Glutamatergic neuron (in vitro differentiated cells): ENCODE data around the gene SCN8A. TPM values are rescaled to one million over a fixed set of nuclear protein-coding genes. Genes with fewer than 3 reads are reported as not detected.

Source experiments
- DNase-seq: peaks from one replicate; pipeline ENCODE4 v3.0.0; 2022
- H3K27ac Mint-ChIP-seq: one replicate; pipeline ENCODE4 v1.8.0; 2020; ENCODE audit warnings: mild to moderate bottlenecking, mixed read lengths, inconsistent platforms; ENCODE audit not compliant: unreplicated experiment
- H3K27me3 Mint-ChIP-seq: one replicate; pipeline ENCODE4 v1.8.0; 2020; ENCODE audit warnings: mild to moderate bottlenecking, moderate library complexity, mixed read lengths, inconsistent platforms; ENCODE audit not compliant: unreplicated experiment
- H3K36me3 Mint-ChIP-seq: one replicate; pipeline ENCODE4 v1.8.0; 2020; ENCODE audit warnings: mild to moderate bottlenecking, mixed read lengths, inconsistent platforms; ENCODE audit not compliant: unreplicated experiment
- H3K4me1 Mint-ChIP-seq: one replicate; pipeline ENCODE4 v1.8.0; 2020; ENCODE audit warnings: mild to moderate bottlenecking, low read depth, mixed read lengths, inconsistent platforms; ENCODE audit not compliant: unreplicated experiment
- H3K4me3 Mint-ChIP-seq: one replicate; pipeline ENCODE4 v1.8.0; 2020; ENCODE audit warnings: mild to moderate bottlenecking, mixed read lengths, inconsistent platforms; ENCODE audit not compliant: unreplicated experiment
- H3K9me3 Mint-ChIP-seq: one replicate; pipeline ENCODE4 v1.8.0; 2020; ENCODE audit warnings: mild to moderate bottlenecking, moderate library complexity, mixed read lengths, inconsistent platforms; ENCODE audit not compliant: unreplicated experiment
- total RNA-seq: library from RNA; stranded (reverse); fragmentation: NEBNext Ultra II Directional; extraction: Animal tissue kit (Norgen Biotek cat#: 25700); gene quantifications from one replicate; pipeline ENCODE4 v1.2.1, GENCODE V29; 2021; ENCODE audit not compliant: unreplicated experiment
- TF ChIP-seq, protein P1 (sequence below): fragments of 200-600 bp; sonication (generic); IDR thresholded peaks from one replicate; pipeline ENCODE4 v1.5.0; 2021; ENCODE audit not compliant: partially characterized antibody, unreplicated experiment

The SCN8A gene
- total RNA-seq, 1 donor from 2014 or later: 47.6 TPM

DNA sequence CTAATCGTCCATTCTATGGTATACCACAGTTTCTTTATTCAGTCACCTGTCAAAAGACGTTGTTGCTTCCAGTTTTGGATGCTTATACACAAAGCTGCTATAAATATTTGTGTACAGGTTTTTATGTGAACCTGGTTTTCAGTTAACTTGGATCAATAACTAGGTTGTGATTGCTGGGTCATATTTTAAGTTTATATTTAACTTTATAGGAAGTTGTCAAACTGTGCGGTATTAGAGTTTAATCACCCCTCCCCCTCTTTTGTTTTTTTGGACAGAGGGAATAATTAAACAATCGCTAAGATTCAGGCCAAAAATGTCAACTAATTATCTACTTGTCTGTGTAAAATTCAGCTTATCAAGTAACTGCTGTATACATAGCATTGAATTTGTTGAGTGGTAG is 34.3 kb downstream of the SCN8A start:
- Mint-ChIP-seq H3K4me1 (peaks cover 25% of the 10 kb centered on the region), H3K4me3 (no peak overlapping the region), H3K9me3 (peaks cover 5% of the 10 kb centered on the region), H3K36me3 (no peaks in the 10 kb centered on the region), H3K27ac (no peak overlapping the region), H3K27me3 (no peaks in the 10 kb centered on the region)
- TF ChIP-seq, protein P1, sequence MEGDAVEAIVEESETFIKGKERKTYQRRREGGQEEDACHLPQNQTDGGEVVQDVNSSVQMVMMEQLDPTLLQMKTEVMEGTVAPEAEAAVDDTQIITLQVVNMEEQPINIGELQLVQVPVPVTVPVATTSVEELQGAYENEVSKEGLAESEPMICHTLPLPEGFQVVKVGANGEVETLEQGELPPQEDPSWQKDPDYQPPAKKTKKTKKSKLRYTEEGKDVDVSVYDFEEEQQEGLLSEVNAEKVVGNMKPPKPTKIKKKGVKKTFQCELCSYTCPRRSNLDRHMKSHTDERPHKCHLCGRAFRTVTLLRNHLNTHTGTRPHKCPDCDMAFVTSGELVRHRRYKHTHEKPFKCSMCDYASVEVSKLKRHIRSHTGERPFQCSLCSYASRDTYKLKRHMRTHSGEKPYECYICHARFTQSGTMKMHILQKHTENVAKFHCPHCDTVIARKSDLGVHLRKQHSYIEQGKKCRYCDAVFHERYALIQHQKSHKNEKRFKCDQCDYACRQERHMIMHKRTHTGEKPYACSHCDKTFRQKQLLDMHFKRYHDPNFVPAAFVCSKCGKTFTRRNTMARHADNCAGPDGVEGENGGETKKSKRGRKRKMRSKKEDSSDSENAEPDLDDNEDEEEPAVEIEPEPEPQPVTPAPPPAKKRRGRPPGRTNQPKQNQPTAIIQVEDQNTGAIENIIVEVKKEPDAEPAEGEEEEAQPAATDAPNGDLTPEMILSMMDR: no peak
- no peak for DNase-seq

DNA sequence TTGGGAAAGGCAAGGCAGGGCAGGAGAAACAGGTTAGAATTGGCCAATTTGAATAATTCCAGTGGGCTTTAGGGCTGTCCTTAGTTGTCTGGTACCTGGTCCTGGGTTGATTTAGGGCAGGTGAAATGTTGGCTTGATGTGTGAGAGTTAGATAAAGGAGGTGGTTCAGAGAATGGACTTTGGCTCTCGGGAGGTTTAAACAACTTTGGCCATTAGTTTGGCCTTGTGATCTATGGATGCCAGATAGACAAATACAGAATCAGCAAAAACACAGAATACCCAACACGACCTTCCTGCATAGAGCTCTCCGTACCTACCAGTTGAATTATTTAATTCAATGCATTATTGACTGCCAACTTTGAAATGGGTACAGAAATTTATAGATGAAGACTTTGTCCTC is 35.1 kb downstream of the SCN8A start:
- Mint-ChIP-seq H3K9me3 (peaks cover 8% of the 10 kb centered on the region), H3K4me1 (peaks cover 33% of the 10 kb centered on the region), H3K27me3 (no peaks in the 10 kb centered on the region), H3K27ac (no peak overlapping the region), H3K4me3 (no peak overlapping the region), H3K36me3 (no peaks in the 10 kb centered on the region)
- TF ChIP-seq, protein P1: no peak
- no peak for DNase-seq

DNA sequence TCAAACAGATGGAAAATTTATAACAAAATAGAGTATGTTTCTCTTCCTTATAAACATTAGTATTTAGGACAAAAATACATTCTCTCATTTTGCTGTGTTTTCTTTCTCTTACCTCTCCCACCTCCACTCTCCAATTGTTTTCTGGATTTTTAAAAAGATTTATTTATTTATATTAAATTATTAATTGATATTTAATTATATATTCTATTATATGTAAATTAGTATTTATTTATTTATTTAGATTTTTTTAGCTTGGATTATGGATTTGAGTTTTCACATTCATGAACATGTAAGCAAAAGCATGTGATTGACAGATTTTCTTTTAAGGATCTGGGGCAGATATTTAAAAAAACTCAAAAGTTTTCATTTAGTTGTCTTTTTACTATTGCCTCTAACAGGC is 35.6 kb downstream of the SCN8A start:
- TF ChIP-seq, protein P1: no peak
- H3K9me3 Mint-ChIP-seq: peaks cover 8% of the 10 kb centered on the region
- H3K27ac Mint-ChIP-seq: no peak overlapping the region
- H3K27me3 Mint-ChIP-seq: no peaks in the 10 kb centered on the region
- peaks cover 33% of the 10 kb centered on the region for H3K4me1 Mint-ChIP-seq
- H3K36me3 Mint-ChIP-seq: no peaks in the 10 kb centered on the region
- no peak for DNase-seq
- H3K4me3 Mint-ChIP-seq: no peak overlapping the region

DNA sequence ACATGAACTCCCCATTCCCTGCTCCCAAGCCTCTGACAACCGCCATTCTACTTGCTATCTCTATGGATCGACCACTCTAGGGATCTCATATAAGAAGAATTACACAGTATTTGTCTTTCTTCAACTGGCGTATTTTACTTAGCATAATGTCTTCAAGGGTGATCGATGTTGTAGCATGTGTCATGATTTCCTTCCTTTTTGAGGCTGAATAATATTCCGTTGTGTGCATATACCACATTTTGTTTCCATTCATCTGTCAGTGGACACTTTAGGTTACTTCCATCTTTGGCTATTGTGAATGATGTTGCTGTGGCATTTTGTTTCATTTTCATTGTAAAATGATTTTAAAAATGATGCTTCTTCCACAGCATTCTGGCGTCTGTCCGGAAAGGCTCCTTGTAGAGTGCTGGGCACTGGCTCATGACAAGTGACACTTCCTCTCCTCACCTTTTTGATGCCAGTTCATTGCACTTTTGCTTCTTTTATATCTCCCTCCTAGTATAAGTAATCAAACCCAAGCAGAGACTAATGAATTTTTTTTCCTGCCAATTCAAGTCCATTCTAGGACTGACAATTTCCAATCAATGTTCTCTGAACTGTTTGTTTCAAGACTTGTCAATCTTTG is 39.3 kb downstream of the SCN8A start:
- Mint-ChIP-seq H3K36me3 (no peaks in the 10 kb centered on the region), H3K27ac (peak overlapping the region; percentile 96), H3K27me3 (no peaks in the 10 kb centered on the region), H3K4me3 (peak overlapping the region; percentile 56), H3K9me3 (peaks cover 8% of the 10 kb centered on the region), H3K4me1 (peaks cover 57% of the 10 kb centered on the region)
- TF ChIP-seq, protein P1: no peak
- no peak for DNase-seq

DNA sequence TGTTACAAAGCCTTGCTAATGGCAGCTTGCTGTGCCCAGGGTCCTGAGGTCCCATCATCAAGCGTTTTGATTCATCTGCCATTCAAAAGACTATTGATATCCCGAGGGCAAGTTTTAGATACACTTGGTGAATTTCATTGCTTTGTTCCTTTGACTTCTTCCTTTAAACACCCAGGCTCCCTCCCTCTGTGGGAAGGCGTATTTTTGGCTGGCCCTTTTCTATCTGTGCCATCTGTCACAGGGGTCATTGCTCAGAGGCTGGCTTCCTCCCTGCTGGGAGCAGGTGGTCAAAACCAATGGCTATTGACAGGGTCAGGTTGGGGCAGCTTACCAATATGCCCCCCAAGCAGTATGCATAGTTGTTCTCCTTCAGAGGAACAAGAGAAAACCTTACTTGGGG is 40.0 kb downstream of the SCN8A start:
- Mint-ChIP-seq H3K27me3 (no peaks in the 10 kb centered on the region), H3K4me1 (peaks cover 57% of the 10 kb centered on the region), H3K9me3 (peaks cover 8% of the 10 kb centered on the region), H3K36me3 (no peaks in the 10 kb centered on the region), H3K27ac (peak overlapping the region; percentile 96), H3K4me3 (peak overlapping the region; percentile 56)
- DNase-seq: peak; percentile 25
- TF ChIP-seq, protein P1: no peak
